ENCODE measurements around the gene PSMD8.
"Not testable (repeated sequence)": the region's sequence is repeated elsewhere in the genome, so short reads cannot be mapped to it uniquely, and the experiment has no call there.

PSMD8 gene

GRCh38 chr19:38351865-38352395, 22.4 kb upstream of the PSMD8 start:
- Histone ChIP-seq H3K27me3 (ENCODE audit: control insufficient read depth, insufficient read depth, low read length) (peaks cover 10% of the 10 kb centered on the region), H3K36me3 (ENCODE audit: control insufficient read depth, insufficient read depth, low read length) (no peaks in the 10 kb centered on the region), H3K4me1 (ENCODE audit: control insufficient read depth, insufficient read depth, low read length) (no peaks in the 10 kb centered on the region), H3K9me3 (ENCODE audit: control insufficient read depth, low read length) (no peaks in the 10 kb centered on the region), H3K9ac (ENCODE audit: low read length) (no peak overlapping the region), H3K4me3 (ENCODE audit: low read length) (no peak overlapping the region)

GRCh38 chr19:38352611-38353010, 21.8 kb upstream of the PSMD8 start:
- H3K4me1 ChIP-seq (ENCODE audit: control insufficient read depth, insufficient read depth, low read length), result no peaks in the 10 kb centered on the region
- H3K9ac ChIP-seq (ENCODE audit: low read length), result no peak overlapping the region
- no peak overlapping the region for H3K4me3 ChIP-seq (ENCODE audit: low read length)
- no peaks in the 10 kb centered on the region for H3K9me3 ChIP-seq (ENCODE audit: control insufficient read depth, low read length)
- peaks cover 10% of the 10 kb centered on the region for H3K27me3 ChIP-seq (ENCODE audit: control insufficient read depth, insufficient read depth, low read length)
- H3K36me3 ChIP-seq (ENCODE audit: control insufficient read depth, insufficient read depth, low read length), result no peaks in the 10 kb centered on the region

DNA sequence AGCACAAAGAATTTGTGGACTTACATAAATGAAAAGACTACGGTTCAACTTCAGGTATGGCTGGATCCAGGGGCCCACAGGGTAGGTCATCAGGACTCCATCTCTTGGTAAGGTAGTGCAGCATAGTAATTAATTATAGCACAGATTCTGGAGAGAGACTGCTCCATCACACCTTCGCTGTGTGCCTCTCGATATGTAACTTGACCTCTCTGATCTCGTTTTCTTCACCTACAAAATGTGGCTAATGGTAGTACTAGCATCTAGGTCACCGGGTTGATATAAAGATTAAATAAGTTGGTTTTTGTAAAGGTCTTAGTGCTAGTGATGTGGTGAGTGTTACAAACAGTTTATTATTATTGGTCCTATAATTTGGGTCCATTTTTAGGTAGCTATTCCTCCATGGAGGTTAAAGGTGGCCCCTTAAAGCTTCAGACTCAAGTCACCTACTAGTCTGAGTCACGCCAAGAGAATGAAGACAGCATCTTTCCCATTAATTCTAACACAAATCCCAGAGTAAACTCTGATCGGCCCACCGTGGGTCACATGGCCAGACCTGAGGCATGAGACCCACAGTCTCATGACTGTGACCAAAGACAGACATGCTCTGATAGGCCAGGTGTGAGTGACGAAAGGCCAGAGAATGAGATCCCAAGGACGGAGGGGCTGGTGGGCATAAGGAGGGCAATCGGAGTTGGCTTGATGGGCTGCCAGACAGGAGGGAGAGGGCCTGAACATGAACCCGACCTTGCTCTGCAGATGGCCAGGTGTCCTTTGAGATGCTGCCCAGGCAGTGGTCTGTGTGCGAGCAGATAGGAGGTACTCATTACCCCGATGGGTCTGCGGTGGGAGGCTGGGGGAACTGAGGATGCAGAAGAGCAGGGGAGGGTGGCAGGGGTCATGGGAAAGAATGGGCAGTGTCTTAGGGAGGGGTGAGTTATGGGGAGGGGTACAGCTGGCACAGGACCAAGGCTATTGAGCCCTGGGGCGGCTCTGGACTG, 18.3 kb upstream of the PSMD8 start:
- no peak overlapping the region for H3K9ac ChIP-seq (ENCODE audit: low read length)
- H3K9me3 ChIP-seq (ENCODE audit: control insufficient read depth, low read length), result no peaks in the 10 kb centered on the region
- no peak overlapping the region for H3K4me3 ChIP-seq (ENCODE audit: low read length)
- no peaks in the 10 kb centered on the region for H3K36me3 ChIP-seq (ENCODE audit: control insufficient read depth, insufficient read depth, low read length)
- peaks cover 31% of the 10 kb centered on the region for H3K27me3 ChIP-seq (ENCODE audit: control insufficient read depth, insufficient read depth, low read length)
- no peaks in the 10 kb centered on the region for H3K4me1 ChIP-seq (ENCODE audit: control insufficient read depth, insufficient read depth, low read length)

DNA sequence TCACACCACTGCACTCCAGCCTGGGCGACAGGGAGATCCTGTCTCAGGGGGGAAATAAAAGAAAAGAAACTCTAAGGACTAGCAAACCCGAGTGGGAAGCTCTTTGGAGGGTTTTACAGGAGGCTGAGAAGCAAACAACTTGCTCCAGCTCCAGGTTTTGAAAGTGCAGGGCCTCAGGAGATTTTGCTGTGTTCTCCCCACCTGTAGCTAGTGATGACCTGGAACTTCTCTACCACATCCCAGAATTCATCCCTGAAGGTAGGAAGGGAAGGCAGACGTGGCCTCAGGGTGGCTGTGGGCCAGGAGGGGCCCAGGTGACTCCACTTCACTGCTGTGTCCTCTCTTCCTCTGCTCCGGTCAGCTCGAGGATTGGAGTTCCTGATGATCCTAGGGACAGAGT, 16.3 kb upstream of the PSMD8 start:
- no peak overlapping the region for H3K4me3 ChIP-seq (ENCODE audit: low read length)
- H3K36me3 ChIP-seq (ENCODE audit: control insufficient read depth, insufficient read depth, low read length), result no peaks in the 10 kb centered on the region
- peaks cover 35% of the 10 kb centered on the region for H3K27me3 ChIP-seq (ENCODE audit: control insufficient read depth, insufficient read depth, low read length)
- peaks cover 10% of the 10 kb centered on the region for H3K4me1 ChIP-seq (ENCODE audit: control insufficient read depth, insufficient read depth, low read length)
- no peak overlapping the region for H3K9ac ChIP-seq (ENCODE audit: low read length)
- no peaks in the 10 kb centered on the region for H3K9me3 ChIP-seq (ENCODE audit: control insufficient read depth, low read length)

GRCh38 chr19:38359242-38360021, 14.9 kb upstream of the PSMD8 start:
- H3K27me3 ChIP-seq (ENCODE audit: control insufficient read depth, insufficient read depth, low read length), result peaks cover 35% of the 10 kb centered on the region

DNA sequence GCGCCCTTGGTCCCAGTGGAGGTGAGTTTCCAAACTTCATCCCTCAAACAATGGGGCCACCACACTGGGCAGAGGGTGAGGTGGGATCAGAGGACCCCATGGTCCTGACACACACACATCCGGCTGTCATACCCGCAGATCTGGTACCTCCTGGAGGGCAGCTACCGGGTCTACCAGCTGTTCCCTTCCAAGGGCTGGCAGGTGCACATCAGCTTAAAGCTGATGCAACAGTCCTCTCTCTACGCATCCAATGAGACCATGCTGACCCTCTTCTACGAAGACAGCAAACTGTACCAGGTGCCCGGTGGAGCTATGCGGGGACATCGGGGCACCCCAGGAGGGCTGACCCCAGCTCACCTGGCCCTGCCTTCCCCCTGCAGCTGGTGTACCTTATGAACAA, 14.0 kb upstream of the PSMD8 start:
- Histone ChIP-seq H3K4me1 (ENCODE audit: control insufficient read depth, insufficient read depth, low read length) (peaks cover 11% of the 10 kb centered on the region), H3K9me3 (ENCODE audit: control insufficient read depth, low read length) (no peaks in the 10 kb centered on the region), H3K4me3 (ENCODE audit: low read length) (no peak overlapping the region), H3K27me3 (ENCODE audit: control insufficient read depth, insufficient read depth, low read length) (peaks cover 38% of the 10 kb centered on the region), H3K9ac (ENCODE audit: low read length) (no peak overlapping the region), H3K36me3 (ENCODE audit: control insufficient read depth, insufficient read depth, low read length) (no peaks in the 10 kb centered on the region)

More at GRCh38 chr19:38359242-38360021, 14.9 kb upstream of the PSMD8 start:
- Histone ChIP-seq H3K4me1 (ENCODE audit: control insufficient read depth, insufficient read depth, low read length) (peaks cover 11% of the 10 kb centered on the region), H3K4me3 (ENCODE audit: low read length) (no peak overlapping the region), H3K9me3 (ENCODE audit: control insufficient read depth, low read length) (no peaks in the 10 kb centered on the region), H3K36me3 (ENCODE audit: control insufficient read depth, insufficient read depth, low read length) (no peaks in the 10 kb centered on the region), H3K9ac (ENCODE audit: low read length) (no peak overlapping the region)

DNA sequence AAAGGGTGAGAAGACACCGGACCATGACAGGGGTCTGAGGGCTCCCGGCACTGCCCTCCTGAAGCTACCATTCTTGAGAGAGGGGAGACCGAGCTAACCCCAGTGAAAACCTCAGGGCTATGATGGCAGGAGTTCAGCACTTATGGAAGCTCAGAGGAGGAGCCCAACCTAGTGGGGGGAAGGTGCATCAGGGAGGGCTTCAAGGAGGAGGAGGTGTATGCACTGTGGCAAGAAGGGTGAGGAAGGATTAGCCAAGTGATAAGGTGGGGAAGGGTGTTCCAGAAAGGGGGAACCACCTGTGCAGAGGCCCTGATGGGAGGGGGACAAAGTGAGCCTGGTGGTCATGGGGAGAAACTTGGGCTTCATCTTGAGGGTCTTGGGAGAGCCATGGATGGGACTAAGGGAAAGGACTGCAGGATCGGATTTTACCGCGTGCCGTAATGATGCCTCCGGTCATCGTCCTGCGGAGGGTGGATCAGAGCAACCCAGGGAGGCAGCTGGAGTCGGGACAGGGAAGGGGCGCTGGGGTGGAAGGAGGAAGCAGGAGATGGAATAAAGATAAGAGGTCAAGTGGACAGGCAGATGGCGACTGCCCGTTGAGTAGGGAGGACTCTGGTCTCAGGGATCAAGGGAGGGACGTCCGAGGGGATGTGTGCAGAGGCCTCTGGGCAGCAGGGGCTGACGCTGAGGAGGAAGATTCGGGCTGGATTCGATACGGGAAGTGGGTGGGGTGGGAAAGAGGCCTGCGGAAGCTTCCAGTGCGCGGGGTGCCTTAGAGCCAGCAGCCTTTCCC, 13.3 kb upstream of the PSMD8 start:
- Histone ChIP-seq H3K4me3 (ENCODE audit: low read length) (no peak overlapping the region), H3K9me3 (ENCODE audit: control insufficient read depth, low read length) (no peaks in the 10 kb centered on the region), H3K4me1 (ENCODE audit: control insufficient read depth, insufficient read depth, low read length) (peaks cover 11% of the 10 kb centered on the region), H3K9ac (ENCODE audit: low read length) (no peak overlapping the region), H3K27me3 (ENCODE audit: control insufficient read depth, insufficient read depth, low read length) (peaks cover 38% of the 10 kb centered on the region), H3K36me3 (ENCODE audit: control insufficient read depth, insufficient read depth, low read length) (no peaks in the 10 kb centered on the region)

- Histone ChIP-seq H3K27me3 (ENCODE audit: control insufficient read depth, insufficient read depth, low read length) (peaks cover 33% of the 10 kb centered on the region), H3K4me1 (ENCODE audit: control insufficient read depth, insufficient read depth, low read length) (peaks cover 11% of the 10 kb centered on the region), H3K9ac (ENCODE audit: low read length) (no peak overlapping the region), H3K4me3 (ENCODE audit: low read length) (peak overlapping the region; percentile 36), H3K36me3 (ENCODE audit: control insufficient read depth, insufficient read depth, low read length) (no peaks in the 10 kb centered on the region), H3K9me3 (ENCODE audit: control insufficient read depth, low read length) (no peaks in the 10 kb centered on the region)
Observed at GRCh38 chr19:38361633-38362075, 12.7 kb upstream of the PSMD8 start.

DNA sequence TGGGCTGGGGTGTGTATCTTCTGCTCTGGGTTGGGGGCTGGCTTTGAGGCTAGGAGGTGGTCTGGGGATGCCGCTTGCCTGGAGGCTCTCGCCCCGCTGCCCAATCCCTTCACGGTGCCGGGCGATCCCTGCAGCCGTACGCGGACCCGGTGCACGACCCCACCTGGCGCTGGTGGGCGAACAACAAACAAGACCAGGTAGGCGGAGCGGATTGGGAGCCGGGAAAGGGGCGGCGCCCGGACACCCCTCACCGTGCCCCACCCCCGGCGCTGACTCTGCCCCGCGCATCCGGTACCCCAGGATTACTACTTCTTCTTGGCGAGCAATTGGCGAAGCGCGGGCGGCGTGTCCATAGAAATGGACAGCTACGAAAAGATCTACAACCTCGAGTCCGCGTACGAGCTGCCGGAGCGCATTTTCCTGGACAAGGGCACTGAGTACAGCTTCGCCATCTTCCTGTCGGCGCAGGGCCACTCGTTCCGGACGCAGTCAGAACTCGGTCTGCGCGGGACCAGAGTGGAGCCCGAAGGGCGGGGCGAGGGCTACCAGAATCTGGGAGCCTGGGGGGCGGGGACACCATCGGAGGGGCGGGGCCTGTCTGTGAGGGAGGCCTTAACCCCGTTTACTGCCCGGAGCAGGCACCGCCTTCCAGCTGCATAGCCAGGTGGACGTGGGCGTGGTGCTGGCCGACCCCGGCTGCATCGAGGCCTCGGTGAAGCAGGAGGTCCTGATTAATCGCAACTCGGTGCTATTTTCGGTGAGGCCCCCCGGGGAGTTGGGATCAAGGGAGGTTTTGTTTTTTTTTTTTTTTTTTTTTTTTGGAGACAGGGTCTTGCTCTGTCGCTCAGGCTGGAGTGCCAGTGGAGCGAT, 12.1 kb upstream of the PSMD8 start:
- H3K4me3 ChIP-seq (ENCODE audit: low read length), result peak overlapping the region; percentile 36
- peak overlapping the region; percentile 8 for H3K9ac ChIP-seq (ENCODE audit: low read length)
- H3K27me3 ChIP-seq (ENCODE audit: control insufficient read depth, insufficient read depth, low read length), result peaks cover 33% of the 10 kb centered on the region
- no peaks in the 10 kb centered on the region for H3K36me3 ChIP-seq (ENCODE audit: control insufficient read depth, insufficient read depth, low read length)
- no peaks in the 10 kb centered on the region for H3K9me3 ChIP-seq (ENCODE audit: control insufficient read depth, low read length)
- H3K4me1 ChIP-seq (ENCODE audit: control insufficient read depth, insufficient read depth, low read length), result peaks cover 11% of the 10 kb centered on the region

- not testable (repeated sequence) for H3K9ac ChIP-seq (ENCODE audit: low read length); H3K9me3 ChIP-seq (ENCODE audit: control insufficient read depth, low read length); H3K36me3 ChIP-seq (ENCODE audit: control insufficient read depth, insufficient read depth, low read length); H3K4me3 ChIP-seq (ENCODE audit: low read length)
- peaks cover 32% of the 10 kb centered on the region for H3K27me3 ChIP-seq (ENCODE audit: control insufficient read depth, insufficient read depth, low read length)
- H3K4me1 ChIP-seq (ENCODE audit: control insufficient read depth, insufficient read depth, low read length), result peaks cover 11% of the 10 kb centered on the region
Observed at GRCh38 chr19:38362946-38363688, 11.3 kb upstream of the PSMD8 start.
